Occipital lobe (tissue), 2 donors: Measurements from ENCODE around the gene FIBP. TPM values are rescaled to one million over a fixed set of nuclear protein-coding genes. Genes with fewer than 3 reads are reported as not detected.
A peak's percentile ranks its signal among the peaks of the same experiment; 100 is the strongest.

ENCODE experiments used
- DNase-seq: peaks from one replicate; lab custom pipeline; 2025; lab: John Stamatoyannopoulos, UW
- total RNA-seq: library from RNA; depleted of rRNA; stranded (reverse); fragments of >200 nt; gene quantifications from one replicate; pipeline ENCODE4 v1.2.3, GENCODE V29; 2014

Gene FIBP
- 107 TPM for total RNA-seq

DNA sequence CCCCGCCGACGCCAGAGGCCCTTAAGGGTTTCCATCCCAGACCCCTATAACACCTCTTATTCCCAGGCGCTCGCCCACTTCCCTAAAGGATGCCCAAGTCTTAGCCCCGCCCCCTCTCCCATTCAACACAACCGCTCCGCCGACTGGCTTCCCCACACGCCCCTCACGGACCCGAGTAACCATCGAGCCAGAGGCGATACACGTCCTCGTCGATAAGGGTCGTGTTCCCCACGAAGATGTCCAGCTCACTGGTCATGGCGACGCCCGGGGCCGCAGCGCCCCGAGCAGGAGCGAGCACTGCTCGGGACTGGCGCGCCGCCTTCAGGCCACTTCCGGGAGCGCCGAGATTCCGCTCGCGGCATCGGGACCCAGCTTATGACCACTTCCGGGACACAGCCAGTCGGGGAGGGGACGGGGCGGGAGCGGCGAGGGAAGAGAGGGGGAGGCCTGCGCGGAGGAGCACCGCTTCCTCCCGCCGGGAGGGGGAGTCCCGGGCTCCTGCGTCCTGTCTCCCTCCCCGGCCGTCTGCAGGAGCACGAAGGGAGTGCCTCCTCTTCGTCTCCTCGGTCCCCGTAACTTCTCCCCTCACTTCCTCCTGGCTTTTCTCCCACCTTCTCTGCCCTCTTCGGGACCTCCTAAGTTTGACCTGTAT is at the start of gene FIBP:
Gene FIBP, minus strand, starts transcription at position 309 of the 652 bp plus-strand sequence. Its CDS starts 53 bp downstream, at position 256.
- DNase-seq, result peak; percentile 96

DNA sequence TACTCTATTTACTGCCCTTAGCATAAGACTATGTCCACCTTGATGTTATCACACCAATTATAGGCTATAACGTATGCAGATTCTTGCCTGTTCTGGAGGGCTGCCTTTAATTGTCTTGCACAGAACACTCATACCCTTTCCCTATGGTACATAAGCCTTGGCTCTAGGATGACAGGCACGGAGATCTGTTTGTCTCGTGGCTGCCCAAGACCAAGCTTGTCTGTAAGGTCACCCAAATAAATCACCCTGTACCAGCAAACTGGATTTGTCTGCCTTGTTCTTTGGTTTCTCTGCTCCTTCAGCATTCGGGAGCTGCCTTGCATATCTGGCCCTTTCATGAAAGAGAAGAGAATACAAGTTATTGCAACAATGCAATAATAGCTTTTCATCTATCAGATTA is 49.5 kb upstream of the FIBP start:
- no peak for DNase-seq

- no peak for DNase-seq
These were observed 45.7 kb upstream of the FIBP start for GRCh38 chr11:65934014-65934413.

- DNase-seq, result no peak
These were observed 44.3 kb upstream of the FIBP start for GRCh38 chr11:65932558-65932919.

- no peak for DNase-seq
These were observed 43.7 kb upstream of the FIBP start for GRCh38 chr11:65931773-65932557.

DNA sequence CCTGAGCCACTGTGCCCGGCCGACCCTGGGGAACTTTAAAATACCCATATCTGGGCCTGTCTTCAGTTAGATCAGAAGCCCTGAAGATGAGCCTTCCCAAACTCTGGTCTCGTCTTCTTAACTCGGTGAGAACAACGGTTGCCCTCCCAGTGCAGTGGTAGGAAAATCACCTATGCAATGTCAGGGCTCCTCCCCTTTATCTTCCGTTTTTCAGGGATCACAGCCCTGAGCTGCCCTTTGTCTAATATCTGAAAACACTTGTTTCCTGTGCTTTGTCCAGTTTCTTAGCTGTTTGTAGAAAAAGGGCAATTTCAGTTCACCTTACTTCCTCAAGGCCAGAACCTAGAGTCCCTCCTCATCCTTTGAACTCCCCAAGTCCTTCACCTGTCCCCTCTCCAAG is 40.4 kb upstream of the FIBP start:
- no peak for DNase-seq

DNA sequence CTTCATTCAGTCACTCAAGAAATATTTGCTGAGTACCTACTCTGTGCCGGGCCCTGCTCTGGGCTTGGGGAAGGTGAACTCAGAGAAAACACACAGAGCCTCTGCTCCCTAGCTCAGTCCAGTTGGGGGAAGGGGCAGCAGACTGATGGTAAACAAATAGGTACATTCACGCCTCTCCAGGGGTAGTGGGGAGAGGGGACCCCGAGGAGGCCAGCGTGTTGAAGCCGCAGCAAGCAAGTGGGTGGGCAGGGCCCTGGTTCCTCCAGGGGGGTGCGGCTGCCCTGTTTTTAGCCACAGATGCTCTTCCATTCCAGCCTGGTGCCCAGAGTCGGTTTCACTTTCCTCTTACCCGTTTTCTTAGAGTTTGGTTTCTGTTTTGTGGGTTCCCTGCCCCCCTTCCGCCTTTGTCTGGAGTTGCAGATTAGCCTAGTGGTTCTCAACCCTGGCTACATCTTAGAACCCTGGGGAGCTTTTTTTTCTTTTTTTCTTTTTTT is 39.7 kb upstream of the FIBP start:
- DNase-seq, result no peak

DNA sequence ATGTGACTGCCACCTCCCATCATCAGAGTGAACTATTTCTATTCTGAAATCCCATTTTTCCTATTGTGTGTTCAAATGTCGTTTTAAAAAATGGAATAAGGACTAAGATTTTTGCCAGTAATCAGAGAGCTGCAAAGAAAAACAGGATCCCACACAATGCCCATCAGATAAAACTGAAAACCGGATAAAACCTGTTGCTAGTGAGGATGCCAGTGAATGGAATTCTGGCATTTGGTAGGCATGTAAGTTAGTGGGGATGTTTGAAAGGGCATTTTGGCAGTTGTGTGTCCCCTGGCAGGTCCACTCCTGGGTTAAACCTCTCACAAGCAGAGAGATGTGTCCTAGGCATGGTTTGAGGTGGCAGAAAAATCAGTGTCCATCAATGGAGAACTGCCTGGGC is 37.1 kb upstream of the FIBP start:
- no peak for DNase-seq

GRCh38 chr11:65922565-65922964 is 34.3 kb upstream of the FIBP start:
- no peak for DNase-seq

GRCh38 chr11:65921876-65922275 is 33.6 kb upstream of the FIBP start:
- DNase-seq, result no peak

DNA sequence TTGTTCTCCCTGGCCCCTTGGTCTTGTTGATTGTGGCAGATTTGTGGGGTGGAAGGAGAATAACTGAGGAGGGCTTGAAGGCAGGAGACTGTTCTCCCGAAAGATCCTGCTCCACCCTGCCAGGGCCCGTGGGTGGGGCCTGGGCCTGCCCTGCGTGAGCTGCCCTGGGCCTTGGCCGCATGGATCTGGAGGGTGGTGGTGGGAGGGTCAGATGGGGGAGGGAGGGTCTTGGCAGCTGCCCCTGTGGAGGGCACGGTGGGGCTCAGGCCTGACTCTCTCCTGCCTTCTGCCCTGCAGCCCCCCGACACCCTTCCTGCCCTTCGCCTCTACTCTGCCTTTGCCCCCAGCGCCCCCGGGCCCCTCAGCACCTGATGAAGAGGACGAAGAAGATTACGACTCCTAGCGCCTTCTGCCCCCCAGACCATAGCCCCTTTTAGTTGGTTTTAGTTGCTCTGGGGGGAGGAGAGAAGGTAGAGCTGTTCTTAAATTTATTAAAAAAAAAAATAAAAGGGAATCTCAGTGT is 32.8 kb upstream of the FIBP start:
- no peak for DNase-seq

DNA sequence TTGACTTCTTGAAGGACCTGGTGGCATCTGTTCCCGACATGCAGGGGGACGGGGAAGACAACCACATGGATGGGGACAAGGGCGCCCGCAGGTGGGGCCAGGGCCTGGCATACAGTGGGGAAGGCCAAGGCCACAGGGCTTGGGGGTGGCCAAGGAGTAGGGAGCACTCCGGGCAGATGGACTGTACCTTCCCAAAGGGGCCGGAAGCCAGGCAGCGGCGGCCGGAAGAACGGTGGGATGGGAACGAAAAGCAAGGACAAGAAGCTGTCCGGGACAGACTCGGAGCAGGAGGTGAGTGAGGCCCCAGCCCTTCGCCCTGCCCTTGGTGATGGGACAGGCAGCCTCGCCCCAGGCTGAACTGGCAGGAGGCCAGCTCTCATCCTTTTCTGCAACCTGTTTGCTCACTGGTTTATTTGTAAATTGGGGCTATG is 32.1 kb upstream of the FIBP start:
- DNase-seq, result no peak

- no peak for DNase-seq
These were observed 31.5 kb upstream of the FIBP start for GRCh38 chr11:65919573-65920371.

DNA sequence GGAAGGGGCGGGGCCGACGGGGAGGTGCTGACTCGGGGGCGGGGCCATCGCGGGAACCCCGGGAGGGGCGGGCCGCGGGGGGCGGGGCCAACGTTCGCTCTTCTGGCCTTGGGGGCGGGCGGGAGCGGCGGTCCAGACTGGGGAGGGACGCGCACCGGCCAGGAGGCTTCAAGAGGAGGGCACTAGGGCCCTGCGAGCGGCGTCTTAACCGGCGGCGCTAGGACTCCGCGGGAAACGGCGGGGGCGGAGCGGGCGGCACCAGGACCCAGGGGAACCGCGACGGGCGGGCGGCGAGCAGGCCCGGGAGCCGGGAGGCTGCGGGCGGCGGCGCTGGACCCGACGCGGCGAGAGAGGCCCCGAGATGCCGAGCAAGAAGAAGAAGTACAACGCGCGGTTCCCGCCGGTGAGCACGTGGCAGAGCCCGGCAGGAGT is 30.9 kb upstream of the FIBP start, which contains the start of gene DRAP1:
Gene DRAP1, plus strand, starts transcription at position 286 of the 432 bp plus-strand sequence. Its CDS starts 76 bp downstream, at position 362.
- peak; percentile 99 for DNase-seq

- DNase-seq, result no peak
These were observed 30.2 kb upstream of the FIBP start, which contains the start of gene C11orf68 for GRCh38 chr11:65918211-65919140. Gene C11orf68 (minus strand): TSS chr11:65919062. CDS start chr11:65919031, 31 bp downstream.

GRCh38 chr11:65917434-65918210 is 29.4 kb upstream of the FIBP start:
- DNase-seq, result no peak

GRCh38 chr11:65917077-65917433 is 28.8 kb upstream of the FIBP start:
- DNase-seq, result no peak

GRCh38 chr11:65916391-65916790 is 28.1 kb upstream of the FIBP start:
- DNase-seq, result no peak

DNA sequence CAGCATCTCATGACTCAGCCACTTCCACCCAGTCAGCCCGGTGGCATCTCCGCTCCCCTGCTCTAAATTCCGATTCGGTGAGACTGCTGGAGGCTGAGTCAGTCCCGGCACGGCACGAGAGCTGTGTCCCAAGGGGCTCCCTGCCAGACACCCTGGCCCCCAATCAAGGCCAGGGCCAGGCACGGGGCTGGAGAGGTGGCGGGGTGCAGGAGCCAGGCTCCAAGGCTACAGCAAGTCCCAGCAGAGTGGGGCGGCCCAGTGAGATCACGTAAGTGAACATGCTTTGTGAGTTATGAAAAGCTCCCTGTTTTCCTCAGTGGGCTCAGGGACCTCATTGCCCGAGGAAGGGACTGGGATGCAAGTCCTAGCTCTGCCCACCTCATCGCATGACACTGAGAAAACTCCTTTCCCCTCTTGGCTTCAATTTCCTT is 27.6 kb upstream of the FIBP start:
- DNase-seq, result peak; percentile 70
